HepG2 (cell line): ENCODE results near the gene DDIT4. TPM values are rescaled to one million over a fixed set of nuclear protein-coding genes. Genes with fewer than 3 reads are reported as not detected.

ENCODE experiments used
- CREB1 ChIP-seq, 2 experiments: fragments of 450-650 bp in 1 of 2; IDR thresholded peaks; 2 replicates each; pipeline ENCODE4 v1.6.1; 2016 to 2017; ENCODE audit warnings: control low read depth in 1 of 2, mild to moderate bottlenecking in 1 of 2, missing compliant biosample characterization in 1 of 2, missing genetic modification characterization in 1 of 2
- DR1 ChIP-seq: sonication (generic); formaldehyde crosslinking; IDR thresholded peaks from 2 replicates; pipeline ENCODE4 v1.8.0; 2021; ENCODE audit warnings: mild to moderate bottlenecking, missing genetic modification reagents, inconsistent platforms
- EZH2 ChIP-seq: conservative IDR thresholded peaks from 2 replicates; pipeline ENCODE4 v1.6.1; 2012; ENCODE audit warnings: mild to moderate bottlenecking, low read depth, low read length, moderate library complexity
- GABPB1 ChIP-seq: IDR thresholded peaks from 2 replicates; pipeline ENCODE4 v1.6.1; 2016; ENCODE audit warnings: mild to moderate bottlenecking, missing genetic modification reagents, moderate library complexity, missing compliant biosample characterization
- GATAD2A ChIP-seq: IDR thresholded peaks from 2 replicates; pipeline ENCODE4 v1.6.1; 2016
- HOXA5 ChIP-seq: sonication (generic); formaldehyde crosslinking; IDR thresholded peaks from 2 replicates; pipeline ENCODE4 v1.4.0; 2020; ENCODE audit warnings: missing genetic modification reagents
- MAF1 ChIP-seq: sonication (generic); formaldehyde crosslinking; IDR thresholded peaks from 2 replicates; pipeline ENCODE4 v1.5.0; 2020; ENCODE audit warnings: missing genetic modification reagents, borderline replicate concordance
- NR3C1 ChIP-seq: sonication (generic); formaldehyde crosslinking; IDR thresholded peaks from 2 replicates; pipeline ENCODE4 v1.4.0; 2020; ENCODE audit warnings: missing genetic modification reagents
- PAX8 ChIP-seq: sonication (generic); formaldehyde crosslinking; IDR thresholded peaks from 2 replicates; pipeline ENCODE4 v1.8.0; 2022; ENCODE audit warnings: mild to moderate bottlenecking, missing genetic modification reagents, borderline replicate concordance
- TEAD2 ChIP-seq: sonication (generic); formaldehyde crosslinking; IDR thresholded peaks from 2 replicates; pipeline ENCODE4 v1.9.0; 2021; ENCODE audit warnings: missing genetic modification reagents
- ZFX ChIP-seq: sonication (generic); formaldehyde crosslinking; IDR thresholded peaks from 2 replicates; pipeline ENCODE4 v1.4.0; 2020; ENCODE audit warnings: mild to moderate bottlenecking, low read depth, missing genetic modification reagents, moderate library complexity
- ZIK1 ChIP-seq: sonication (generic); formaldehyde crosslinking; IDR thresholded peaks from 2 replicates; pipeline ENCODE4 v1.5.0; 2020; ENCODE audit warnings: mild to moderate bottlenecking, low read depth, missing genetic modification reagents, borderline replicate concordance
- ZKSCAN8 ChIP-seq: IDR thresholded peaks from 2 replicates; pipeline ENCODE4 v1.6.1; 2016; ENCODE audit warnings: borderline replicate concordance, missing genetic modification reagents, missing compliant biosample characterization
- ZNF124 ChIP-seq: sonication (generic); formaldehyde crosslinking; IDR thresholded peaks from 2 replicates; pipeline ENCODE4 v1.4.0; 2020; ENCODE audit warnings: missing genetic modification reagents
- ZNF629 ChIP-seq: sonication (generic); formaldehyde crosslinking; conservative IDR thresholded peaks from 2 replicates; pipeline ENCODE4 v1.5.0; 2020; ENCODE audit warnings: missing genetic modification reagents
- ZNF792 ChIP-seq: IDR thresholded peaks from 2 replicates; pipeline ENCODE4 v1.6.1; 2016
- ZSCAN22 ChIP-seq: sonication (generic); formaldehyde crosslinking; IDR thresholded peaks from 2 replicates; pipeline ENCODE4 v1.4.0; 2020; ENCODE audit warnings: mild to moderate bottlenecking, missing genetic modification reagents
- polyA plus RNA-seq, 8 experiments: library from polyadenylated mRNA; depleted of rRNA in 3 of 8; stranded (reverse) in 7 of 8; unstranded in 1 of 8; fragments of >200 nt; fragmentation: Illumina TruSeq in 4 of 8; extraction: Trizol in 4 of 8; gene quantifications; 2 replicates each; pipeline versions ENCODE4 v1.2.1 to v1.2.3, GENCODE V29; 2011 to 2016; ENCODE audit warnings: low read depth in 4 of 8, missing spikeins in 1 of 8, mixed read lengths in 1 of 8; ENCODE audit not compliant: insufficient read depth in 1 of 8
- total RNA-seq, 5 experiments: library from RNA; depleted of rRNA; stranded (reverse); fragments of >200 nt; fragmentation: Illumina TruSeq; extraction: Trizol; gene quantifications; 2 replicates each; pipeline ENCODE4 v1.2.3, GENCODE V29; 2016; ENCODE audit warnings: low read depth in 1 of 5
- TF ChIP-seq, protein P1 (sequence below): sonication (generic); formaldehyde crosslinking; IDR thresholded peaks from 2 replicates; pipeline ENCODE4 v1.8.0; 2022; ENCODE audit warnings: mild to moderate bottlenecking, missing genetic modification reagents; ENCODE audit not compliant: insufficient replicate concordance
- TF ChIP-seq, protein P2 (sequence below): sonication (generic); formaldehyde crosslinking; IDR thresholded peaks from 2 replicates; pipeline ENCODE4 v1.4.0; 2020; ENCODE audit warnings: mild to moderate bottlenecking, missing genetic modification reagents
- TF ChIP-seq, protein P3 (sequence below): sonication (generic); formaldehyde crosslinking; IDR thresholded peaks from 2 replicates; pipeline ENCODE4 v1.4.0; 2020; ENCODE audit warnings: mild to moderate bottlenecking, missing genetic modification reagents
- TF ChIP-seq, protein P4 (sequence below): sonication (generic); formaldehyde crosslinking; IDR thresholded peaks from 2 replicates; pipeline ENCODE4 v1.4.0; 2020; ENCODE audit warnings: missing genetic modification reagents, borderline replicate concordance
- TF ChIP-seq, protein P5 (sequence below): sonication (generic); formaldehyde crosslinking; IDR thresholded peaks from 2 replicates; pipeline ENCODE4 v1.5.0; 2020; ENCODE audit warnings: mild to moderate bottlenecking, missing genetic modification reagents, borderline replicate concordance

DDIT4 gene
- total and polyA plus RNA-seq, 2 of the 13 experiments (the other 11 are each of a cell fraction or from before 2014, with no cell fraction given): 35.6 to 40.7 TPM

DNA sequence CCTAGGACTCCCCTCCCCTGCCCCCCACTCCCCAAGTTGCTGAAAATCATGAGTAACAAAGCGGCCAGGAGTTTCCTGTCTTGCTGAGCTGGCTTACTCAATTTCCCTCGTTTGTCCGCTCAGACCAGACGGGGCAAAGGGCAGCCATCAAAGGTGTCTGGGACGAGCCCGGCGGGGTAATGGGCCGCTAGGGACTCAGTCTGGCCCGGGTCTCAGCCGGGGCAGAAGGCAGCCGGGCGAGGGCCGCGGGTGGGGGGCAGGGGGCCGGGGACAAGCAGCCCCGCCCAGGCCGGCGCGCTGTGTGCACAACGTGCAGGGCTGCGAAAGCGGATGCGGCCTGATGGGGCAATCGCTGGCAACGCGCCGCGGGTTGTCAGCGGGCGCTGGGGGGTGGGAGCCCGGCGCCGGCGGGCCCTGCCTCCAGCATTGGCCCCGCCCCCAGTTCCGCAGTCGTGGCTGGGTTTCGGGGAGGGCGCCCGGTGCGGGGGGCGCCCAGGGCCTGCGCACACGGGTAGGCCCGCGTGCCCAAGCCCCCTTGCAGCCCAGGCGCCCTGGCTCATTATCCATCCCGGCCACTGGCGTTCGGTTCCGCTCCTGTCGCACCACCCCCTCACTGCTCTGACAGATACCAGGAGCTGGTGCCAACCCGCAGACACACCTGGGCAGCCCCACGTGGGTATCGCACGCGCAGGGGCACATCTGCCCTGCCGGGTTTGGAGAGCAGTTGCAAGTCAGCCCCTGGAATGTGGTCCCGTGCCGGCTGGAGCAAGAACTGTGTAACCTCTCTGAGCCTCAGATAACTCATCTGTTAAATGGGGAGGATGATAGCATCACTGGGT is 45.9 kb downstream of the DDIT4 start (continued):
- TF ChIP-seq TEAD2 (CRISPR knock-in tag): no peak
- TF ChIP-seq, protein P1, sequence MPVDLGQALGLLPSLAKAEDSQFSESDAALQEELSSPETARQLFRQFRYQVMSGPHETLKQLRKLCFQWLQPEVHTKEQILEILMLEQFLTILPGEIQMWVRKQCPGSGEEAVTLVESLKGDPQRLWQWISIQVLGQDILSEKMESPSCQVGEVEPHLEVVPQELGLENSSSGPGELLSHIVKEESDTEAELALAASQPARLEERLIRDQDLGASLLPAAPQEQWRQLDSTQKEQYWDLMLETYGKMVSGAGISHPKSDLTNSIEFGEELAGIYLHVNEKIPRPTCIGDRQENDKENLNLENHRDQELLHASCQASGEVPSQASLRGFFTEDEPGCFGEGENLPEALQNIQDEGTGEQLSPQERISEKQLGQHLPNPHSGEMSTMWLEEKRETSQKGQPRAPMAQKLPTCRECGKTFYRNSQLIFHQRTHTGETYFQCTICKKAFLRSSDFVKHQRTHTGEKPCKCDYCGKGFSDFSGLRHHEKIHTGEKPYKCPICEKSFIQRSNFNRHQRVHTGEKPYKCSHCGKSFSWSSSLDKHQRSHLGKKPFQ (CRISPR knock-in tag): no peak
- TF ChIP-seq NR3C1: no peak
- TF ChIP-seq, protein P2, sequence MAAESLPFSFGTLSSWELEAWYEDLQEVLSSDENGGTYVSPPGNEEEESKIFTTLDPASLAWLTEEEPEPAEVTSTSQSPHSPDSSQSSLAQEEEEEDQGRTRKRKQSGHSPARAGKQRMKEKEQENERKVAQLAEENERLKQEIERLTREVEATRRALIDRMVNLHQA (CRISPR knock-in tag): peak; percentile 45; the same call in 1 of the 2 replicates
- no peak for TF ChIP-seq ZIK1 (CRISPR knock-in tag)
- TF ChIP-seq ZNF124 (CRISPR knock-in tag): peak; percentile 69; the same call in 1 of the 2 replicates
- TF ChIP-seq GABPB1: peak; percentile 87
- TF ChIP-seq, protein P3, sequence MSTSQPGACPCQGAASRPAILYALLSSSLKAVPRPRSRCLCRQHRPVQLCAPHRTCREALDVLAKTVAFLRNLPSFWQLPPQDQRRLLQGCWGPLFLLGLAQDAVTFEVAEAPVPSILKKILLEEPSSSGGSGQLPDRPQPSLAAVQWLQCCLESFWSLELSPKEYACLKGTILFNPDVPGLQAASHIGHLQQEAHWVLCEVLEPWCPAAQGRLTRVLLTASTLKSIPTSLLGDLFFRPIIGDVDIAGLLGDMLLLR: no peak; the same call in none of the 2 replicates
- TF ChIP-seq ZNF629 (CRISPR knock-in tag): peak; percentile 95
- TF ChIP-seq, protein P4, sequence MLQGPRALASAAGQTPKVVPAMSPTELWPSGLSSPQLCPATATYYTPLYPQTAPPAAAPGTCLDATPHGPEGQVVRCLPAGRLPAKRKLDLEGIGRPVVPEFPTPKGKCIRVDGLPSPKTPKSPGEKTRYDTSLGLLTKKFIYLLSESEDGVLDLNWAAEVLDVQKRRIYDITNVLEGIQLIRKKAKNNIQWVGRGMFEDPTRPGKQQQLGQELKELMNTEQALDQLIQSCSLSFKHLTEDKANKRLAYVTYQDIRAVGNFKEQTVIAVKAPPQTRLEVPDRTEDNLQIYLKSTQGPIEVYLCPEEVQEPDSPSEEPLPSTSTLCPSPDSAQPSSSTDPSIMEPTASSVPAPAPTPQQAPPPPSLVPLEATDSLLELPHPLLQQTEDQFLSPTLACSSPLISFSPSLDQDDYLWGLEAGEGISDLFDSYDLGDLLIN (CRISPR knock-in tag): no peak
- TF ChIP-seq EZH2: no peak
- TF ChIP-seq, protein P5, sequence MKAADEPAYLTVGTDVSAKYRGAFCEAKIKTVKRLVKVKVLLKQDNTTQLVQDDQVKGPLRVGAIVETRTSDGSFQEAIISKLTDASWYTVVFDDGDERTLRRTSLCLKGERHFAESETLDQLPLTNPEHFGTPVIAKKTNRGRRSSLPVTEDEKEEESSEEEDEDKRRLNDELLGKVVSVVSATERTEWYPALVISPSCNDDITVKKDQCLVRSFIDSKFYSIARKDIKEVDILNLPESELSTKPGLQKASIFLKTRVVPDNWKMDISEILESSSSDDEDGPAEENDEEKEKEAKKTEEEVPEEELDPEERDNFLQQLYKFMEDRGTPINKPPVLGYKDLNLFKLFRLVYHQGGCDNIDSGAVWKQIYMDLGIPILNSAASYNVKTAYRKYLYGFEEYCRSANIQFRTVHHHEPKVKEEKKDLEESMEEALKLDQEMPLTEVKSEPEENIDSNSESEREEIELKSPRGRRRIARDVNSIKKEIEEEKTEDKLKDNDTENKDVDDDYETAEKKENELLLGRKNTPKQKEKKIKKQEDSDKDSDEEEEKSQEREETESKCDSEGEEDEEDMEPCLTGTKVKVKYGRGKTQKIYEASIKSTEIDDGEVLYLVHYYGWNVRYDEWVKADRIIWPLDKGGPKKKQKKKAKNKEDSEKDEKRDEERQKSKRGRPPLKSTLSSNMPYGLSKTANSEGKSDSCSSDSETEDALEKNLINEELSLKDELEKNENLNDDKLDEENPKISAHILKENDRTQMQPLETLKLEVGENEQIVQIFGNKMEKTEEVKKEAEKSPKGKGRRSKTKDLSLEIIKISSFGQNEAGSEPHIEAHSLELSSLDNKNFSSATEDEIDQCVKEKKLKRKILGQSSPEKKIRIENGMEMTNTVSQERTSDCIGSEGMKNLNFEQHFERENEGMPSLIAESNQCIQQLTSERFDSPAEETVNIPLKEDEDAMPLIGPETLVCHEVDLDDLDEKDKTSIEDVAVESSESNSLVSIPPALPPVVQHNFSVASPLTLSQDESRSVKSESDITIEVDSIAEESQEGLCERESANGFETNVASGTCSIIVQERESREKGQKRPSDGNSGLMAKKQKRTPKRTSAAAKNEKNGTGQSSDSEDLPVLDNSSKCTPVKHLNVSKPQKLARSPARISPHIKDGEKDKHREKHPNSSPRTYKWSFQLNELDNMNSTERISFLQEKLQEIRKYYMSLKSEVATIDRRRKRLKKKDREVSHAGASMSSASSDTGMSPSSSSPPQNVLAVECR (CRISPR knock-in tag): peak; percentile 91
- TF ChIP-seq CREB1 (IDR thresholded peaks at IDR 0.05): no peak
- TF ChIP-seq CREB1 (CRISPR knock-in tag; IDR thresholded peaks at IDR 0.05): no peak
- TF ChIP-seq PAX8 (CRISPR knock-in tag): peak; percentile 63; the same call in 1 of the 2 replicates
- peak; percentile 82 for TF ChIP-seq ZFX (CRISPR knock-in tag)
- peak; percentile 67; the same call in 1 of the 2 replicates for TF ChIP-seq MAF1 (CRISPR knock-in tag)
- peak; percentile 71; the same call in 1 of the 2 replicates for TF ChIP-seq ZKSCAN8 (CRISPR knock-in tag)
- TF ChIP-seq ZNF792 (CRISPR knock-in tag): no peak
- peak; percentile 29; the same call in 1 of the 2 replicates for TF ChIP-seq GATAD2A (CRISPR knock-in tag)
- no peak for TF ChIP-seq DR1 (CRISPR knock-in tag)
- no peak; the same call in 1 of the 2 replicates for TF ChIP-seq ZSCAN22
- no peak; the same call in 1 of the 2 replicates for TF ChIP-seq HOXA5 (CRISPR knock-in tag)
